Measurements from ENCODE around the gene KLHL30. TPM values are rescaled to one million over a fixed set of nuclear protein-coding genes. Genes with fewer than 3 reads are reported as not detected.

Gene KLHL30
- total RNA-seq, 4 donors from 2014 or later, result 0.20 to 0.67 (median 0.38) TPM

- WGBS, 2 donors, result 79 to 81% methylated on average over 11 to 12 of the region's 14 CpGs
- Histone ChIP-seq H3K27ac (no peak overlapping the region), H3K36me3 (no peaks in the 10 kb centered on the region), H3K4me3 (replicated peaks in 1 of 3) (no peak overlapping the region), H3K9me3 (no peaks in the 10 kb centered on the region), H3K4me1 (peaks cover 7 to 16% of the 10 kb centered on the region in 2 donors), H3K27me3 (no peaks in the 10 kb centered on the region)
- intact Hi-C loops (cut with DNase I), result no loop called here
- DNase-seq, result no peak
- TF ChIP-seq POLR2A (IDR thresholded peaks at IDR 0.05) (no peak), CTCF (IDR thresholded peaks at IDR 0.05) (no peak)
These were observed 11.5 kb downstream of the KLHL30 start for GRCh38 chr2:238149841-238150572.

DNA sequence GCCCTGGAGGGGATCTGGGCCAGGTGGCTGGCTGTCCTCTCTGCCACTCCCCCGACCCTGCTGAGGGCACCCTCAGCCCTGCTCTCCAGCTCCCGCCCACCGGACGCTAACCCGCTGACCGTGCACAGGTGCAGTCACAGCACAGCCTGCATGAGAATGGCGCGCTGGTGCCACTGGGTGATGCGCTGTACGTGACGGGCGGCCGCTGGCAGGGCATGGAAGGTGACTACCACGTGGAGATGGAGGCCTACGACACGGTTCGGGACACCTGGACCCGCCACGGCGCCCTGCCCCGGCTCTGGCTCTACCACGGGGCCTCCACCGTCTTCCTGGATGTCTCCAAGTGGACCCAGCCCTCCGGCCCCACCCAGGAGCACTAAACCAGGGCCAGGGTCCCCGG lies 12.2 kb downstream of the KLHL30 start:
- H3K36me3 ChIP-seq, result no peaks in the 10 kb centered on the region
- no peak for TF ChIP-seq CTCF (IDR thresholded peaks at IDR 0.05)
- no peak for TF ChIP-seq POLR2A (IDR thresholded peaks at IDR 0.05)
- no peak overlapping the region for H3K4me3 ChIP-seq (replicated peaks in 1 of 3)
- H3K4me1 ChIP-seq, result peaks cover 7 to 23% of the 10 kb centered on the region in 2 donors
- 84 to 96% methylated on average over 4 to 25 of the region's 25 CpGs for WGBS, 2 donors
- no peak overlapping the region for H3K27ac ChIP-seq
- H3K27me3 ChIP-seq, result no peaks in the 10 kb centered on the region
- DNase-seq, result no peak
- H3K9me3 ChIP-seq, result no peaks in the 10 kb centered on the region
- intact Hi-C loops (cut with DNase I), result no loop called here

- 89 to 93% methylated on average over 4 to 13 of the region's 13 CpGs for WGBS, 2 donors
- Histone ChIP-seq H3K27ac (no peak overlapping the region), H3K9me3 (no peaks in the 10 kb centered on the region), H3K36me3 (no peaks in the 10 kb centered on the region), H3K4me1 (peaks cover 7 to 24% of the 10 kb centered on the region in 2 donors), H3K4me3 (replicated peaks in 1 of 3) (no peak overlapping the region), H3K27me3 (no peaks in the 10 kb centered on the region)
- no peak for TF ChIP-seq CTCF (IDR thresholded peaks at IDR 0.05)
- TF ChIP-seq POLR2A (IDR thresholded peaks at IDR 0.05), result no peak
- intact Hi-C loops (cut with DNase I), result no loop called here
- no peak for DNase-seq
These were observed 12.7 kb downstream of the KLHL30 start for GRCh38 chr2:238151205-238151604.

- intact Hi-C loops (cut with DNase I), result no loop called here
- Histone ChIP-seq H3K4me1 (peaks cover 7 to 19% of the 10 kb centered on the region in 2 donors), H3K36me3 (no peaks in the 10 kb centered on the region), H3K27ac (no peak overlapping the region), H3K4me3 (replicated peaks in 1 of 3) (no peak overlapping the region), H3K9me3 (no peaks in the 10 kb centered on the region), H3K27me3 (no peaks in the 10 kb centered on the region)
- WGBS, 2 donors, result 92 to 93% methylated on average over 10 to 13 of the region's 16 CpGs
- DNase-seq, result no peak
- no peak for TF ChIP-seq POLR2A (IDR thresholded peaks at IDR 0.05)
- no peak for TF ChIP-seq CTCF (IDR thresholded peaks at IDR 0.05)
These were observed 13.3 kb downstream of the KLHL30 start for GRCh38 chr2:238151628-238152235.
